ENCODE measurements around the gene LELP1.
"Not testable (repeated sequence)": the region's sequence is repeated elsewhere in the genome, so short reads cannot be mapped to it uniquely, and the experiment has no call there.

The LELP1 gene

DNA sequence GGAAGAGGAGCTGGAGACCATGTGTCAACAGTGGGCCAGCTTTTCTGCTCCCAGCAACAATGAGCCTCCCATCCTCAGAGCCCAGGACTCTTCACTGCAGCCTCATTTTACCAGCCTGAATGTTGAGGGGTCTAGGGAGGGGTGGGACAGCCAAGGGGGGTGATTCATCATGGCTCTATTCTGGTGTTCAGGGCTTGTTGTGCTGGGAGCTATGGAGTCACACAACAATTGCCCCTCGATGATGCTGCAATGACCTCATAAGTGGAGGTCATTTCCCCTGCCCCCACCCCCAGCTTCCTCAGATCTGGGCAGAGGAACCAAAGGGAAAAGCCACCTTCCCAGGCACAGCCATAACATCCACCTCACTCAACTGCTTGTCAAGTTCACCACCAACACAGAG, at the start of gene LELP1:
LELP1 (plus strand) TSS at position 301 of the 400 bp plus-strand sequence. CDS start 1,278 bp downstream, outside the sequence.
- no peak for DNase-seq

DNA sequence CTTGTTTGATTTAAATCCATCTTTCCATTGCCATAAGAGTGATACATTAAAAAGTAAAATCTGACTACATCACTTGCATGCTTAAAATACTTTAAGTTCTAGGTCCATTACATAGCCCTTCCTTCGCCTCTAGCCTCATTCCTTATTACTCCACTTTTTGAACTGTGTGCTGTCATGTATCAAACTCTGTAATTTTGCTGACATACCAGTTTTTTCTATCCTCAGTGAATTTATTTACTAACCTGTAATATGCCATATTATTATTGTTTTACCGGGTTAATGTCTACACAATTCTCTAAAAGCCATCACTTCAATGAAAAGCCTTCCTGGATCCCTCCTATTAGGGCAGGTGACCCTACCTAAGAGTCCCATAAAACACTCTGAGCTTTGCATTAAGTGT, 47.7 kb upstream of the LELP1 start:
- DNase-seq: no peak

DNA sequence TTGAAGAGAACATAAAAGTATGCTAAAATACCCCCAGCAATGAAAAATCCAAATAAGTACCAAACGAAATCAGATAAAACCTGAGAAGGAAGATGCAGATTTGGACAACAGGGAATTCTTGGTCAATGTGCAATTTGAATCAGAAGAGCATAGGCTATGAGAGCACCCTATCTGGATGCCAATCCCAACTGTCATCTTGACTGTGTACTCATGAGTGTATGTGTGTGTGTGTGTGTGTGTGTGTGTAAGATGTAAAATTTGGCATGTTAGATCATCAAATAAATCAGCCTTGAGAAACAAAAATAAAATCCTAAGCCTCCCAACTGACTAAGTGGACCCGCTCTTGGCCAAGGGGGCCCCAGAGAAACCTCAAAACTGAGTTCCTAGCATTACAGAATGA, 34.5 kb upstream of the LELP1 start:
- no peak for DNase-seq

DNA sequence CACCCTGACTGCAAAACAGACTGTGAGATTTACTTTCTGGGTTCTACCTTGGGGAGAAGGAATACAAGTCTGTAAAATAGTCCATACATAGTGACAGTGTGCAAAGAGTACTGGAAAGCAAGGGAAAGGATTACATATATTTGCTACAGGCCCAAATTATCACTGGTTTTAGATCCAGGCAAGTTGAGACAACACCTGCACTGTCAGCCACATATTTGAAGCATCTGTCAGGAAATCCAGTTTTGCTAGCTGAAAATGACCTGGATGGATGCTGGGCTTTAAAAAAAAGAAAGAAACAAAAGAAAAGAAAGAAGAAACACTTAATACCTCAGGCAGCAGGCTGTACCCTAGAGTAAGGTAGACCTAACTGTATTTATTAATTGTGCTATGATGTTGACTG, 28.6 kb upstream of the LELP1 start:
- no peak for DNase-seq

DNA sequence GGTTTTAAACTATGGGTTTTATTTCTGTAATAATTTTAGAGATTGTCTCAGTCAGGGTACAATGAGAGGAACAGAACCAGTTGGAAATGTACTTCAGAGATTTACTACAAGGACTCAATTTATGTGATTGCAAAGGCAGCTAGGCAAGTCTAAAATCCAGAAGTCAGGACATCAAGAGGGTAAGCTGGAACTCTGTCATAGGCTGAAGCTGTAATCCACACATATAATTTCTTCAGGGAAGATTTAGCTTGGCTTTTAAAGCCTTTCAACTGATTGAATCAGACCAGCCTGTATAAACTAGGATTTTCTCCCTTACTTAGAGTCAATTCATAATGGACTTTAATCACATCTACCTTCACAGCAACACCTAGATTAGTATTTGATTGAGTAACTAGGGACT, 24.3 kb upstream of the LELP1 start:
- DNase-seq: no peak

DNA sequence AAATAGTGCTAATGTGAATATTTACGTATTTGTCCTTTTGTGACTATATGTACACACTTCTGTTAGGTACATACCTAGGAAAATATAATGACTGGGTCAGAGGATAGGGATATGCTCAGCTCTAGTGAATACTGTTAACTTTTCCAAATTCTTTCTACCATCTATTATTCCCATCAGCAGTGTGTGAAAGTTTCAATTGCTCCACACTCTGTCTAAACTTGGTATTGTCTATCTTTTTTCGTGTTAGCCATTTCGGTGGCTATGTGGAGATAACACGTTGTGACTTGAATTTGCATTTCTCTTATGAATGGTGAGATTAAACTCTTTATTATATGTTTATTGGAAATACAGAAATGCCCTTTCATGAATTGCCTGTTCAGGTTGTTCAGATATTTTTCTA, 22.7 kb upstream of the LELP1 start:
- DNase-seq: no peak

DNA sequence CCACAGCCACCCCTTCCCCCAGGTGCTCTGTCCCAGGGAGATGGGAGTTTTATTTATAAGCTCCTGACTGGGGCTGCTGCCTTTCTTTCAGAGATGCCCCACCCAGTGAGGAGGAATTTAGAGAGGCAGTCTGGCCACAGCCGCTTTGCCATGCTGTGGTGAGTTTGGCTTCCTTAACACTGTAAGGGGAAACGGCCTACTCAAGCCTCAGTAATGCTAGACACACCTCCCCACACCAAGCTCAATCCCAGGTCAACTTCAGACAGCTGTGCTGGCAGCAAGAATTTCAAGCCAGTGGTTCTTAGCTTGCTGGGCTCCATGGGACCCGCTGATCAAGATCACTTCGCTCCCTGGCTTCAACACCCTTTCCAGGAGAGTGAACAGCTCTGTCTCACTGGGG, 14.9 kb upstream of the LELP1 start:
- not testable (repeated sequence) for DNase-seq

DNA sequence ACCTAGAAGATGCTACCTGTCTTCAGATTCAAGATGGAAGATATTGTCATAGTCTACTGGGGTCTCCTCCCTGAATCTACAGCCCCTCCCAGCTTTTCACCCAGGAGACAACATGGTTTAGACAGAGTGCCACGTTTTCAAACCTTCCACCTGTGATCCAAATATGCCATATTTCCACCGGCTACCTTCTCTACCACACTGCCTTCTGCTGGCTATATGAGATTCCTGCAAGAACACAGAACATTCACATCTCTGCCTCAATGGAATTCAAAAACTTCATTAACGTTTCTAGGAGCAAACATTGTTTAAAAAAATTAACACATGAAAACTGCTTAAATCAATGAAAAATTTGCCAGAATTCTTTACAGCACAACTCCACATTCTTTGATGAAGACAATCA, 12.9 kb upstream of the LELP1 start:
- DNase-seq: no peak

DNA sequence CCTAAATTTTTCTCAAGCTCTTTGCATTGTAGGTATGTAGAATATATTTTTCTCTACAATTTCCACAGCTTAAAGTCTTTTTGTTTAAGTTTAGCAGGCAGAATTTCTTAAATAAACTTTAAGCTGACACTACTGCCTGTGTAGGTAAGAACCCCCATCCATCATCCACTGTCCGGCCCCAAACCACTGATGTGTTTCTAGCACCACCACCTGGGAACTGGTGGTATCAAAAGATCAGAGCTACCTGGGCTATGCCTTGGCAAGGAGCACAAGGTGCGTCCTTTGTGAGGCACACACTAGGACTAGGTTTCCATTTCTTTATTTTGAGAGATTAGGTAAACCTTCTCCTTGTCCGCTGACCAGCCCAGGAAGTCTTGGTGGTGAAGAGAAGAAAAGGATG, 10.5 kb upstream of the LELP1 start:
- DNase-seq: no peak

DNA sequence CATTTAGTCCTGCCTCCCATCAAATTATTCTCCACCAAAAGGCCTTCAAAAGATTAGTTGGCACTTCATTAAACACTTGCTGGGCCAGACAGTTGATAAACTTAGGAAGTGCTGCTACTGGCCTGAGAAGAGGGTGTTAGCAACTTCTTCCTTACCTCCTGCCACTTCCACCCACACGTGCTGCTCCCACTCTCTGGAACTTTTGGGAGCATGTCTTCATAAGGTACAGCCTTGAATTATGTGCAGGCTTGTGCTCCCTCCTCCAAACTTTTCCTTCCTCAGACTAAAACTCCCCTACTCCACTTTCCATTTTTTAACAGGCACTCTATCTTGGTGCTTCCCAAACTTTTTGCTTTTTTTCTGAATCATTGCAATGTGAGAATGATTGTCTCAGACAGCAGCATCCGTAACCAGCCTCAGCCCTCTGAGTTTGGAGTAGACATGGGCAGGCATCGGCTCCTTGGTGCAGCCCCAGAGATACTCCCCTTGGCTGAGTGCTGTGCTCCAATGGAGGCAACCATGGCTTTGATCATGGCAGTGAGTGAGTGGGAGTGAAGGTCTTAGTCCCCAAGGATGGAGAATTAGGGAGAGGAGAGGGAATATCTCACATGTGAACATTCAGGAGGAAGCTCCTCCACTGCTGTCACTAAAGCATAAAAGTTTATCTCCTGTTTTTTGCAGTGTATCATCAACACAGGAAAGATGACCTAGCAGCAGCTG, 8.7 kb upstream of the LELP1 start:
- DNase-seq: no peak

DNA sequence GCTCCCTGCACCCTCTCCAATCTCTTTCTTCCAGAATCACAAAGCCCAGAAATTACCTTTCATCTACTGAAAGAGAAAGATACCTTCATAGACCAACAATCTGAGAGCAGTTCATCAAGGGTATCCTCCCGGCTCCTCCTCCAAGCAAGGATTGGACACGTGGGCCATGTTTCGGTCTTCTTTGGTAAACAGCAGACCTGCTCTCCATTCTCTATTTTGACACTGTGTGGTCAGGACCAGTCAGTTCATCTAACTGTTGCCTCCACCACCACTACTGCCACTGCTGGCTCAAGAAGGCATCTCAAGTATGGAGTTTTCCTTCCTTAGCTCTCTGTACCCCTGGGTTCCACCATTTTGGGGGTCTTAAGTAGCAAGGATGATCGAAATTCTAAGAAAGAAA, 8.0 kb upstream of the LELP1 start:
- DNase-seq: no peak

DNA sequence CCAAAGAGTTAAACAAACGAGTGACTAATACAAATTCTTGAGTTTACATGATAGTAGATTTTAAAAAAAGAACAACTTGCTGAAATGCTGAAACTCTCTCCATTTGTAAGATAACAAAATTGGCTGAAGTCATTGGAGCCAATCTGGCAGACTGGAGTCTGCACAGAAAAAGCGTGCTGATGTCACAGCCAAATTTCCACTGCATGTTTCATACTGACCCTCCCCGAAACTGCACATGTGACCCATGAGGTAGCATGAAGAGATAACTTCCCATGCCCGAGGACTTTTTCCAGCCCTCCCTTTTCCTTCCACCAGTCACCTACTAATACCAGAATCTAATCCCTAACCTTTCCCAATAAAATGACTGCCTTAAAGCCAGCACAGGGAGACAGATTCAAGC, 1.2 kb upstream of the LELP1 start:
- no peak for DNase-seq

DNA sequence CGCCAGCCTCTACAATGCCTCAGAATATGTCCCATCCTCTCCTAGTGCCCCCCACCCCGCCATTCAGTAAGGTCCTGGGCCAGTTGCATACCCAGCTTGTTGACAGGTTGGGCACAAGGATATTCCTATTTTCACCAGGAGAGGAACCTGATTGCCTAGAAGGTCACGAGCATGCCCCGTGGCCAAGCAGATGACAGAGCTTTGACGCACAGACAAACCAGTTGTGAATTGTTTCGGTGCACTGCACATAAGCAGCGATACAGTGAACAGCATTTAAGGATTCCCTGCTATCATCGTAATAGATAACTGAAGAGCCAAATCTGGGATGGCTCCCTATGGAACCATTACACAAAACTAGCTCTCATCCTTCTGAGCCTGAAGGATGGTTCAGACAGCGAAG, 3.4 kb downstream of the LELP1 start:
- no peak for DNase-seq

DNA sequence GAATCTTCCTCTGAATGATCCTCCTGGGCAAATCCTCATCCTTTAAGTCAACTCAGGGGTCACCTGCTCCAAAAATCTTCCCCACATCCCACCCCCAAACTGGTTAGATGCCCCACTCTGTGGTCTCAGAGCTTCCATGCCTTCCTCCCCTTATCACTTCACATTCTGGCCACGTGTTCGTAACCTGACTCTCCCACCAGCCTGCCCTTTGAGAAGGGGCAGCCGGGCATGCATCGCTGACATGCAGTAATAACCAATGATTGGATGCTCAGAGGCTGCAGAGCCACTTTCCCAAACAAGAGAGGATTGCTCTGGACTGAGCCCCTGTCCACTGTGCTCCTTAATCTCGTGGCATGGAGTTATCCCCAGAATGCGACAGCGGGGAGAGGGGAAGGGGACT, 7.0 kb downstream of the LELP1 start:
- no peak for DNase-seq

DNA sequence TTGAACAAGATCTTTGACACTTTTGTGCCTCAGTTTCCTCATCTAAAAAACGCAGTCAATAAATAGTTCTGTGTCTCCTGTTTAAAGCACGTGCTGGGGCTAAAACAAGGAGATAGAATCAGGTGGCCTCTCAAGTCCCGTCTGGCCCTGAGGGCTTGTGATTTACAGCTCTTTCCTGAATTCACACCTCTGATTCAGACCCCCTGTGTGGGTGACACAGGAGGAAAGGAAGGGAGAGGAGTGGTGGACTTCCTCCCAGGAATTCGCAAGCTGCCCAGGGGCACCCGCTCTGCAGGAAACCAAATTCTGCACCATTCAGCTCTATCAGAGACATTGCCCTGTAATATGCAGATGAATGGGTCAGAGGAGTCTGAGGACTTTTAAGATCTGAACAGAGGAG, 9.0 kb downstream of the LELP1 start:
- no peak for DNase-seq

DNA sequence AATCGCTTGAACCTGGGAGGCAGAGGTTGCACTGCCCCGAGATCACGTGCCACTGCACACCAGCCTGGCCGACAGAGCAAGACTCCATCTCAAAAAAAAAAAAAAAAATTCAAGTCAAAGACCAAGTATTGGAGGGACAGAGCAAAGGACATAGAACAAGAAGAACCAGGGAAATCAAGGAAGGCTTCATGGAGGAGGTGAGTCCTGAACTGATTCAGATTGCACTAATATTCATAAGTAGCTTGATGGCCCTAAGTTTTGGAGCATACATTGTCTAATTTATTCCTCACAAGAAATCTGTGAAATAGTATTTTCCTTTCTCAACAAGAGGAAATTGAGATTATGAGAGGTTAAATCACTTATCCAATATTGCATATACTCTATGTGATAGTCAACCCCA, 10.3 kb downstream of the LELP1 start:
- DNase-seq: no peak

DNA sequence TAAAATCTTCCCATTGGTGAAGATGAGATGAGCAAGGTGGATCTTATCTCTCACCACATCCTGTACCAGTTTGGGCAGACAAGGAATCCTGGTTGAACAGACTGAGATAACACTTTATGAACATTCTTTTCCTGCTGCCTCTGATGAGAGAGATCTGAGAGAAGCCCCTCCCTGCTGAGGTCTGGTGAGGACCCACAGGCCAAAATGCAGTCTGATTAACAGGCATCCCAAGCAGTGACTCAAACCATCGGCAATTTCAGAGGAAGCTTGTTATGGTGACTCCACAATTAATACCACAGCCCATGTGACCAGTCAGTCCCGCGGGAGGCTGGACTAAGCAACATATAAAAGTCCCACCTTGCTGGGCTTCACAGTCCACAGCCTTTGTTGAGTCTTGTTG, 14.0 kb downstream of the LELP1 start, which contains the start of gene PRR9:
PRR9 (plus strand) TSS at position 373 of the 400 bp plus-strand sequence. CDS start 561 bp downstream, outside the sequence.
- DNase-seq: no peak

DNA sequence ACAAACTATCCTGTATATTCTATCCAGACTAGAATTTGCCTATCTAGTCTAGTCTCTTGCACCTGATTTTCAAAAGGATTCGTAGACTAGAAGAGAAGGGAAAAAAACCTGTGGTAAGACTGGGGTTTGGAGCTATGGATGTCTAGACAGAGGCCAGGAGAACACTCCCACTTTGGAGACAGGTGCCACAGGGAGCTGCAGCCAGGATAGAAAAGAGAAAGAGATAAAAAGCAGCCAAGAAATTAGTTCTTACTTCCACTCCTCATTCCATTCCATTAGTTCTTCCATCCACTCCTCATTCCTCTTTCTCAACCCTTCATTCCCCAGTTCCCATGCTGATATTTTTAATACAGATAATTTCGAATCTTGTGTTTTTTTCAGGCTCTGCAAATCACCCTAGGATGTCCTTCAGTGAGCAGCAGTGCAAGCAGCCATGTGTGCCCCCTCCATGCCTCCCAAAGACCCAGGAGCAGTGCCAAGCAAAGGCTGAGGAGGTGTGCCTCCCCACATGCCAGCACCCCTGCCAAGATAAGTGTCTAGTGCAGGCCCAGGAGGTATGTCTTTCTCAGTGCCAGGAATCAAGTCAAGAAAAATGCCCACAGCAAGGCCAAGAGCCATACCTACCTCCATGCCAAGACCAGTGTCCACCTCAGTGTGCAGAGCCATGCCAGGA, 14.7 kb downstream of the LELP1 start:
- no peak for DNase-seq

DNA sequence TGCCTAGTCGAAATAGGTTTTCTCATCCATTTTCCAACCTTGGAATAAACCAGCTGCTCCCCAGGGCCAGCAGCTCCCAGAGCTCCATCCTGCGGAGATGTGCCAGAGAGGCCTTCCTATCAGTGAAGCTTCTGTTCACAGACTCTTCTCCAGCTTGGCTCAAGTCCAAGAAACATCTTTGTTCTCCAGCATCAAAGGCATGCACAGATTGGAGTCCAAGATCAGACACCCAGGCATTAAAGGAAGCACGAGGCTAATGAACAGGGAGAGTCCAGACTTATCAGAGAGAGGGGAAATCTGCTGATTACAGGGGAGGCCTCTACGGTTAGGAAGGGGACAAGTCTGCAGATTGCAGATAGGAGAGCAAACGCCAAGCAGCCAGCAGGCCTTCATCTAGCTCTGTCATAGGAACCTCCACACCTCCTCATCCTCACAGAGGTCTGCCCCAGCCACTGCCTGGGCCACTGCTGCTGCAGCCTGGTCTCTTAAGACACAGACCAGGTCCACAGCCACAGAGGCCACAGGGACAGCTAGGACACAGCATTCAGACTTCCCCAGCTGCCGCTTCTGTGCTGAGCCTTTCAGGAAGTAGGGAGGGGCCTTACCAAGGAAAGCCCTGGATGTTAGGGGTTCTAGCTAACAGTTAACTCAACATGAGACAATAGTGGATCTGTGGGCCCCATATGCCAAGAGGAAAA, 17.5 kb downstream of the LELP1 start:
- DNase-seq: no peak

DNA sequence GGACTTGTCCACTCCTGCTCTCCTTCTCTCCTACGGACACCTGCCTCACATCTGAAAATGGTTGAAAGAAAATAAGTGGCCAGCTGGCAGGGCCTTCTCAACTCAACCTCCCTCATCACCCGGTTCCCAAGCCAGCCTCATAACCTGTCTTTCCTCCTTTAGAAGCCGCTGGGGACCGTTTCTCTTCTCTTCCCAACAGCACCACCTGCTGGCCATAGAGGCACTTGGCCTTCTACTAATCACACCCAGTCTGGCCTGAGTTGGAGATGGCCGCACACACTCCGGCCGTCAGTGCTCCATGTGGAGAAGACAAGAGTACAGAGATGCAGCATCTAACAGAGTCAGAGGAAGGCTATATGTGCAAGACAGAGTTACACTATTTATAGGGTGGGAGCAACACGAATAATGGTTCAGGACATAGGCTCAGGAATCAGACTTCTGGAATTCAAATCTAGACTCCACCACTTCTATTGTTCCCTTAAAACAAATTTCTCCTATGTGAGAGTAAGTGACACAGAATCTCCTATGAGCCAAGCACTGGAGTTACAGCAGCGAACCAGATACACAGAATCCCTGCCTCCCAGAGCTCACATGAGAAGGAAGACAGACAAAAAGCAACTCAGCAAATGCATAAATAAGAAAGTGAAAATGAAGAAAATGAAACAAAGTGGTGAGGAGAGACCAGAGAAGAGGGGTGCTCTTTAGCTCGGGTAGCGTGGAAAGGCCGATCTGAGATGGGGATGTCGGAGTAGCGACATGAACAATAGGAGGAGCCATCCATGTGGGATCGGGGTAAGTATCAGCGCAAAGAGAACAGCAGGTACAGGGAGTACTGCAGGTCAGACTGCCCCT, 20.0 kb downstream of the LELP1 start:
- DNase-seq: peak; percentile 50

DNA sequence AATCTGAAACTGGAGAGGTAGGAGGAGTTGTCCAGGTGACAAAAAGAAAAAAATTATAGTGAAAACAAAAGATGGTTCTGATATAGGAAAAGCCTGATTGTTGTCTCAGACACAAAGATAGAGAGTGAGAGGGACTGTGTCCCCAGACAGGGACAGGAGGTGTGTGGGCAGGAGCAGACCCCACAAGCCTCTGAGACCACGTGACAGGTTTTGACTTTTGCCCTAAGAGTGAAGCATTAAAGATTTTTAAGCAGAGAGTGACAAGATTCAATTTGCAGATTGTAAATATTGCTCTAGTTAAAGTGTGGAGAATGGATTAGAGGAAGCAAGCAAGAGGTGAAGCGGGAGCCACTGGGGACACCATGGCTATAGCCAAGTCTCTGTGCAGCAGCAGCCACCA, 24.6 kb downstream of the LELP1 start:
- no peak for DNase-seq

DNA sequence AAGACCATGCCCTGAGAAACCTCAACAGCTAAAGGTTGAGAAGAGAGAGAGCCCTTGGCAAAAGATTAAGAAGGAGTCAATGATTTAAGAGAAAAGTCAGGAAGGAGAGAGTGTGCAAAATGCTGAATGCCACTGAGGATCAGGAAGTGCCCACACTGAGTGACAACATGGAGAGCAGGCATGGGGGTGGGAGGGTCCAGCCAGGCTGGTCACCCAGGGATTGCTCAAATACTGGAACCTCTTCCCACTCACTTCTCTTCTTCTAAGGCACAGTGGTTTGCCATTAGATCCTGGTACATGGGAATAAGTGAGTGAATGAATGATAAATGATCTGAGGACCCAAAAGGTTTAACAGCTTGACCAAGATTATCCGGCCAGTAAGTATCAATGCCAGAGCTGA, 25.3 kb downstream of the LELP1 start:
- no peak for DNase-seq

Data from stimulated activated CD4-positive, alpha-beta T cell treated with anti-CD3 and anti-CD28 coated beads, Interleukin-4, amount 100 ng/mL, for 1 hour (primary cell).